ENCODE measurements around the gene AUH.

GRCh38 chr9:91303741-91304415 lies 57.8 kb downstream of the AUH start:
- no peak for TF ChIP-seq CTCF (IDR thresholded peaks at IDR 0.05; ENCODE audit: insufficient read depth, low read length)
- no peak for TF ChIP-seq POLR2AphosphoS5 (IDR thresholded peaks at IDR 0.05; ENCODE audit: low read depth)
- no peak for TF ChIP-seq GABPA (IDR thresholded peaks at IDR 0.05; ENCODE audit: low read depth)
- no peak for TF ChIP-seq REST (IDR thresholded peaks at IDR 0.05; ENCODE audit: insufficient replicate concordance, low read depth)
- no peak for TF ChIP-seq SPI1 (IDR thresholded peaks at IDR 0.05; ENCODE audit: borderline replicate concordance, low read depth)
